Osteoblast (primary cell): Measurements from ENCODE around the gene CDH11. TPM values are rescaled to one million over a fixed set of nuclear protein-coding genes. Genes with fewer than 3 reads are reported as not detected.

Source experiments
- DNase-seq: peaks from one replicate; pipeline ENCODE4 v3.0.0; 2011; ENCODE audit warnings: low spot score, mixed read lengths; ENCODE audit not compliant: insufficient read length; ENCODE audit errors: missing footprints
- H2AFZ ChIP-seq: 2 replicates; pipeline ENCODE4 v1.6.0; 2011; ENCODE audit warnings: mild to moderate bottlenecking, low read length
- H3K27ac ChIP-seq: 2 replicates; pipeline ENCODE4 v1.5.1; 2011; ENCODE audit warnings: mild to moderate bottlenecking, low read depth, low read length, moderate library complexity
- H3K27me3 ChIP-seq: 2 replicates; pipeline ENCODE4 v1.6.0; 2012; ENCODE audit warnings: mild to moderate bottlenecking, control low read depth, inconsistent platforms, low read length, moderate library complexity; ENCODE audit not compliant: insufficient read depth
- H3K36me3 ChIP-seq: 2 replicates; pipeline ENCODE4 v1.5.1; 2011; ENCODE audit warnings: mild to moderate bottlenecking, low read length, control low read depth, moderate library complexity; ENCODE audit not compliant: insufficient read depth
- H3K4me1 ChIP-seq: 2 replicates; pipeline ENCODE4 v1.5.1; 2011; ENCODE audit warnings: mild to moderate bottlenecking, low read length, control low read depth, moderate library complexity; ENCODE audit not compliant: insufficient read depth
- H3K4me2 ChIP-seq: 2 replicates; pipeline ENCODE4 v1.6.0; 2011; ENCODE audit warnings: mild to moderate bottlenecking, low read length; ENCODE audit not compliant: insufficient read depth
- H3K4me3 ChIP-seq: fragments of 200-600 bp; sonication (generic); 3 replicates; pipeline ENCODE4 v1.5.1; 2012; ENCODE audit warnings: mild to moderate bottlenecking, low read length, inconsistent platforms; ENCODE audit not compliant: insufficient read depth
- H3K79me2 ChIP-seq: 2 replicates; pipeline ENCODE4 v1.6.0; 2012; ENCODE audit warnings: mild to moderate bottlenecking, low read length, control low read depth, inconsistent platforms; ENCODE audit not compliant: insufficient read depth
- H3K9me3 ChIP-seq: 2 replicates; pipeline ENCODE4 v1.5.1; 2011; ENCODE audit warnings: low read depth, low read length, control low read depth
- H4K20me1 ChIP-seq: 2 replicates; pipeline ENCODE4 v1.6.0; 2012; ENCODE audit warnings: mild to moderate bottlenecking, low read length, control low read depth; ENCODE audit not compliant: insufficient read depth
- total RNA-seq: library from RNA; depleted of rRNA; stranded (reverse); fragments of >200 nt; gene quantifications from 2 replicates; pipeline ENCODE4 v1.2.3, GENCODE V29; 2012
- TF ChIP-seq, protein P1 (sequence below): IDR thresholded peaks from 2 replicates; pipeline ENCODE4 v1.5.1; 2011; ENCODE audit warnings: mild to moderate bottlenecking, low read depth, low read length, moderate library complexity; ENCODE audit errors: extremely low read depth

Gene CDH11
- total RNA-seq, 1 donor: 1,116 TPM

DNA sequence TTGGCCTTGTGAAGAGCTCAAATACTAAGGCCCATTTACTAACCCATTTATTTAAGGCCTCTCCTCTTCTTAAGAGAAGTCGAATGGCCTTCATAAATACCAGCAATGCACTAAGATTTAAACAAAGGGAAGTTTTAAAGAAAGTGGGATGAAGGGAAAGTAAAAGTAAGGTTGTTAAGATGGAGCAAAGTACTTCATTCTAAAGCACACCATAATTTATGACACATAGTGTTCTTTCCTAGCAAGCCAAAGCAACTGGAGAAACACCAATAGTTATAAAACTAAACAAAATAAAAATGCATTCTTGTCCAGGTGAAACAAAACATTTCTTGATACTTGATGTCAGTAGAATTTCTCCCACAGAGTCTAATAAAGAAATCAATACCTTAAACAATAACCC lies 27.9 kb downstream of the CDH11 start:
- no peak for DNase-seq
- peaks cover 54% of the 10 kb centered on the region for H3K36me3 ChIP-seq
- H3K9me3 ChIP-seq: no peaks in the 10 kb centered on the region
- H3K4me2 ChIP-seq: no peak overlapping the region
- no peak overlapping the region for H3K4me3 ChIP-seq
- H3K4me1 ChIP-seq: peaks cover 5% of the 10 kb centered on the region
- H3K27me3 ChIP-seq: no peaks in the 10 kb centered on the region
- TF ChIP-seq, protein P1, sequence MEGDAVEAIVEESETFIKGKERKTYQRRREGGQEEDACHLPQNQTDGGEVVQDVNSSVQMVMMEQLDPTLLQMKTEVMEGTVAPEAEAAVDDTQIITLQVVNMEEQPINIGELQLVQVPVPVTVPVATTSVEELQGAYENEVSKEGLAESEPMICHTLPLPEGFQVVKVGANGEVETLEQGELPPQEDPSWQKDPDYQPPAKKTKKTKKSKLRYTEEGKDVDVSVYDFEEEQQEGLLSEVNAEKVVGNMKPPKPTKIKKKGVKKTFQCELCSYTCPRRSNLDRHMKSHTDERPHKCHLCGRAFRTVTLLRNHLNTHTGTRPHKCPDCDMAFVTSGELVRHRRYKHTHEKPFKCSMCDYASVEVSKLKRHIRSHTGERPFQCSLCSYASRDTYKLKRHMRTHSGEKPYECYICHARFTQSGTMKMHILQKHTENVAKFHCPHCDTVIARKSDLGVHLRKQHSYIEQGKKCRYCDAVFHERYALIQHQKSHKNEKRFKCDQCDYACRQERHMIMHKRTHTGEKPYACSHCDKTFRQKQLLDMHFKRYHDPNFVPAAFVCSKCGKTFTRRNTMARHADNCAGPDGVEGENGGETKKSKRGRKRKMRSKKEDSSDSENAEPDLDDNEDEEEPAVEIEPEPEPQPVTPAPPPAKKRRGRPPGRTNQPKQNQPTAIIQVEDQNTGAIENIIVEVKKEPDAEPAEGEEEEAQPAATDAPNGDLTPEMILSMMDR: no peak
- H4K20me1 ChIP-seq: peaks cover 76% of the 10 kb centered on the region
- peaks cover 96% of the 10 kb centered on the region for H3K79me2 ChIP-seq
- no peak overlapping the region for H3K27ac ChIP-seq
- no peak overlapping the region for H2AFZ ChIP-seq

DNA sequence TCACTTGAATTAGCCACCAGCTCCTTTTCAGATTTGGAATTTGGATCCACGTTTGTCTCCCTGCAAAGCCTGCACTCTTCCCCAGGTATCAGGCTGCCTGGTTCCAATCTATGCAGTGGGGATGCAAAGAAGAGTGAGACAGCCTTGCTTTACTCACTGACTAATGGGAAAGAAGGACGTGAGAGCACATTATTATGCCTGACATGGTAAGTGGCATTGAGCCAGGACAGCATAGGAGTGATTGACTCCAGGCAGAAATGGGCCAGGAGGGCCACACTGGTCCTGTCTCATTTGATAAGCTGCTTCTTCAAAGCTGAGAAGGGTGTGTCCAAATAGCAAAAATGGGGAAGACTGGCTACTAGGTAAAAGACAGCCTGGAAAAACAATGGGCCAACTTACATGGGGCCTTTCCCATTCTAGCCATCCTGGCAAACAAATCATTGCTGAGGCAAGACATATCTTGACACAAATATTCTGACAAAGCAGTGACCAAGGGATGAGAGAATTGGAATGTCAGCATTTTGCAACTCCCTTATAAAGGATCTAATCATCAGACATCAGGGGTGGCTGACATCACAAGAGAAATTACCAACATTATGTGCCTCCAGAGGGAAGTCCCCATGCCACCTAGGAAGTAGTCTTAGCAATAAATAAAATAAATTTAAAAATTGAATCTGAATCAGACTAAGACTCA lies 38.6 kb downstream of the CDH11 start:
- Histone ChIP-seq H3K4me2 (no peak overlapping the region), H4K20me1 (peaks cover 78% of the 10 kb centered on the region)

DNA sequence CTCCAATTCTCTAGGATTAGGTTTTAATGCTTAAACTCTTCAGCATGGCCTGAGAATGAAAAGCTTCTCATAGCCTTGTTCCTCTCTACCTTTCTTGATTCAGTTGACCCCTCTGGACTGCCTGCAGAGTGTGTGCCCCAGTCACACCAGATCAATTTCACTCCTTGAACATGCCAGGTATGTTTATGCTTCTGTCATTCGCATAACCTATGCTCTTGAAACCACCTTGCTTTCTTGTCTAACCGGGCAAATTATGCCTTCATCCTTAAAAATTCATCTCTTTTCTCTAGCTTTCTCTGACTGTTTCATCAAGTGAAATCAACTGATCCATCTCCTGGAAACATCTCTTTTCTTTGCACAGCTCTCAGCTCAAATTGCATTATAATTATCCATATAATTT lies 42.3 kb downstream of the CDH11 start:
- no peak overlapping the region for H2AFZ ChIP-seq
- H3K79me2 ChIP-seq: peaks cover 97% of the 10 kb centered on the region
- peaks cover 15% of the 10 kb centered on the region for H3K4me1 ChIP-seq
- H4K20me1 ChIP-seq: peaks cover 80% of the 10 kb centered on the region
- H3K27ac ChIP-seq: no peak overlapping the region
- H3K4me2 ChIP-seq: no peak overlapping the region
- no peak overlapping the region for H3K4me3 ChIP-seq
- peaks cover 53% of the 10 kb centered on the region for H3K36me3 ChIP-seq
- TF ChIP-seq, protein P1: no peak
- H3K27me3 ChIP-seq: no peaks in the 10 kb centered on the region
- no peaks in the 10 kb centered on the region for H3K9me3 ChIP-seq
- no peak for DNase-seq

More for the DNA sequence above, 38.6 kb downstream of the CDH11 start:
- no peak for DNase-seq
- TF ChIP-seq, protein P1: no peak
- Histone ChIP-seq H2AFZ (no peak overlapping the region), H3K36me3 (peaks cover 46% of the 10 kb centered on the region), H3K4me3 (no peak overlapping the region), H3K4me1 (peaks cover 15% of the 10 kb centered on the region), H3K9me3 (no peaks in the 10 kb centered on the region), H3K27me3 (no peaks in the 10 kb centered on the region), H3K79me2 (peaks cover 97% of the 10 kb centered on the region), H3K27ac (peak overlapping the region; percentile 38)

- peaks cover 48% of the 10 kb centered on the region for H3K36me3 ChIP-seq
- H3K4me2 ChIP-seq: no peak overlapping the region
- no peak overlapping the region for H3K4me3 ChIP-seq
- peaks cover 6% of the 10 kb centered on the region for H3K4me1 ChIP-seq
- TF ChIP-seq, protein P1: no peak
- H3K79me2 ChIP-seq: peaks cover 95% of the 10 kb centered on the region
- no peaks in the 10 kb centered on the region for H3K9me3 ChIP-seq
- H3K27ac ChIP-seq: no peak overlapping the region
- H3K27me3 ChIP-seq: no peaks in the 10 kb centered on the region
- DNase-seq: no peak
- H2AFZ ChIP-seq: no peak overlapping the region
- peaks cover 74% of the 10 kb centered on the region for H4K20me1 ChIP-seq
These were observed 44.7 kb downstream of the CDH11 start for GRCh38 chr16:65077181-65077580.
